B cell (primary cell): ENCODE results near the gene DDO.

Experiments used
- EZH2 ChIP-seq: IDR thresholded peaks from 2 replicates; pipeline ENCODE4 v1.6.1; 2012; ENCODE audit warnings: borderline replicate concordance, low read depth, mild to moderate bottlenecking, moderate library complexity, low read length; ENCODE audit not compliant: insufficient read depth, poor library complexity, severe bottlenecking
- TF ChIP-seq, protein P1 (sequence below): fragments of 200-600 bp; IDR thresholded peaks from one replicate; pipeline ENCODE4 v1.8.0; 2022; ENCODE audit warnings: antibody characterized with exemption, mild to moderate bottlenecking

DNA sequence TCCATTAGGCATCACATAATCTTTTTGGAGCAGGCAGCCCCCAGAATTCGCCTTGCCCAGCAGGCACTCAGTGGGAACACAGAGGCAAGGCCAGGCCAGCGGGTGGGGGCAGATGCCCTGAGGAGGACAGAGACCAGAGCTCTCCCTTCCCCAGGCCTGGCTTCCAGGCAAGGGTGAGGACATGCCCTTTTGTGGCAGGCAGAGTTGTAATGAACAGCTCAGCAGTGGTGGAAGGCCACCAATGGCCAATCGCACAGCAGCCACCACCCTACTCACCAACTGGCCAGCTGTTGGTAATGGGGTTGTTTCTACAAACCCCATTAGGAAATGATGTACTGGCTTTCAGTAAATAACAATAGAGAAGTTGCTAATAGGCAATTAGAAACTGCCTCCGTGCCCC is 15.4 kb upstream of the DDO start:
- TF ChIP-seq, protein P1, sequence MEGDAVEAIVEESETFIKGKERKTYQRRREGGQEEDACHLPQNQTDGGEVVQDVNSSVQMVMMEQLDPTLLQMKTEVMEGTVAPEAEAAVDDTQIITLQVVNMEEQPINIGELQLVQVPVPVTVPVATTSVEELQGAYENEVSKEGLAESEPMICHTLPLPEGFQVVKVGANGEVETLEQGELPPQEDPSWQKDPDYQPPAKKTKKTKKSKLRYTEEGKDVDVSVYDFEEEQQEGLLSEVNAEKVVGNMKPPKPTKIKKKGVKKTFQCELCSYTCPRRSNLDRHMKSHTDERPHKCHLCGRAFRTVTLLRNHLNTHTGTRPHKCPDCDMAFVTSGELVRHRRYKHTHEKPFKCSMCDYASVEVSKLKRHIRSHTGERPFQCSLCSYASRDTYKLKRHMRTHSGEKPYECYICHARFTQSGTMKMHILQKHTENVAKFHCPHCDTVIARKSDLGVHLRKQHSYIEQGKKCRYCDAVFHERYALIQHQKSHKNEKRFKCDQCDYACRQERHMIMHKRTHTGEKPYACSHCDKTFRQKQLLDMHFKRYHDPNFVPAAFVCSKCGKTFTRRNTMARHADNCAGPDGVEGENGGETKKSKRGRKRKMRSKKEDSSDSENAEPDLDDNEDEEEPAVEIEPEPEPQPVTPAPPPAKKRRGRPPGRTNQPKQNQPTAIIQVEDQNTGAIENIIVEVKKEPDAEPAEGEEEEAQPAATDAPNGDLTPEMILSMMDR: no peak
- TF ChIP-seq EZH2: no peak
